ENCODE data around the gene MRPL52.

Gene MRPL52

DNA sequence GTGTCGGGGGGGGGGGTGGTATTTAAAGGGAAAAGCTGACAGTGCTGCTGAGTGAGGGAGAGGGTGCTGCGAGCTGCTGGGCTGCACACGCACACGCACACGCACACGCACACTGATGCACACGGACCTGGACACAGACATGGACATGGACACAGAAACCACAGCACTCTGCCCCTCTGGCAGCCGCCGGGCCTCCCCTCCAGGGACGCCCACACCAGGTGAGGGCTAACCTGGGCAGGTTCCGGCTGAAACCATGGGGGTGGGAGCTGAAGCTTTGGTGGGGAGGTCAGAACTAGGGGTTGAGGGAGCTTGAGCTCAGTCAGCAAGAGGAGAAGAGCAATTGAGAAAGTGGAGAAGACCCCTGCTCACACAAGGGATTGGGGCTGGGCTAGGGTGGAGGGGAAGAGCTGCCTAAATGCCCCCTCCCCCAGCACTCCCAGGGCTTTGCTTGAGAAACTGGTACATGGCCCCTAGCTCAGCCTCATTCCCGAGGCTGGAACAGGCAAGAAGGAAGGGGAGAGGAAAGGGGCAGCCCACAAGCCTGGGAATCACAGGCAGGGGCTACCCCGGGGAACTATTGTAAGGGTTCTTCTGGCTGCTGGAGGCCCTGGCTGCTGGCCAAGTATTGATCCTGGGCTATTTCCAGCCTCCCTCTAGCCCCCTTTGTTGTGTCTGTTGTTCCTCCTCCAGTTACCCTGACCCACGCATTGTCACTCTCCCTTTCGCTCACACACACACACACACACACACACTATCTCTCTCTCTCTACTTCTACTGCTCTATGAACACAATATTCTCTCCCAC is 53.7 kb downstream of the MRPL52 start, which contains the start of gene REM2:
REM2 (plus strand) TSS at position 50 of the 804 bp plus-strand sequence; CDS start at position 116, 66 bp downstream.
- DNase-seq (ENCODE audit: low read depth), result no peak

DNA sequence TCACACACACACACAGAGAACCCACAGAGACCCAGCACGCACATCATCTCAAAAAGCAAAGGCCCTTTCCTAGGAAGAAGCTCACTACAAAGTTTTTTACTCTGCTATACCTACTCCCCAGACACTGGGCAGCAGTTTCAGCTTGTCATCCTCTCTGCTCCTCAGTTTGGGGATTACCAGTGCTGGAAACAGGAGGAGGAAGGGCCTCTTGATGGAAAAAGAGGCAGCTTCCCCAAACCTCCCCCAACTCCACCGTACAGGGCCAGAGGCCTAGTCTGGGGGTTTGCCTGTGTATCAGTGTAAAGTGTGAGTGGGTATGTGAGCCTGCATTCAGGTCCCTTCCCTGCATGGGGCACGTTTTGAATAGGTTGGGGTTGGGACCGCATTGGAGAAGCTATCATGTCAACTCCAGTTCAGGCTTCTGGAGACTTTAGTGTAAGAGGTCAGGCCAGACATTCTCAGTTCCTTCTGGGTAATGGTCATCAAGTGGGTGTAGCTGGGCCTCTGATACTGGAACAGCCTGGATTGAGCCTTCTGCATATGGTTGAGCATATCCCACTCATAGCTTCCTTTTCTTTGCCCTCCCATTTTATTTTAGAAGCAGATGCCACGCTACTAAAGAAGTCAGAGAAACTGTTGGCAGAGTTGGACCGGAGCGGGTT is 54.5 kb downstream of the MRPL52 start:
- DNase-seq (ENCODE audit: low read depth), result no peak

Data from HS-27A (cell line).